ENCODE data around the gene RNF227. TPM values are rescaled to one million over a fixed set of nuclear protein-coding genes. Genes with fewer than 3 reads are reported as not detected.

RNF227 gene
- total RNA-seq, 1 experiment from 2014 or later = 0.83 TPM

DNA sequence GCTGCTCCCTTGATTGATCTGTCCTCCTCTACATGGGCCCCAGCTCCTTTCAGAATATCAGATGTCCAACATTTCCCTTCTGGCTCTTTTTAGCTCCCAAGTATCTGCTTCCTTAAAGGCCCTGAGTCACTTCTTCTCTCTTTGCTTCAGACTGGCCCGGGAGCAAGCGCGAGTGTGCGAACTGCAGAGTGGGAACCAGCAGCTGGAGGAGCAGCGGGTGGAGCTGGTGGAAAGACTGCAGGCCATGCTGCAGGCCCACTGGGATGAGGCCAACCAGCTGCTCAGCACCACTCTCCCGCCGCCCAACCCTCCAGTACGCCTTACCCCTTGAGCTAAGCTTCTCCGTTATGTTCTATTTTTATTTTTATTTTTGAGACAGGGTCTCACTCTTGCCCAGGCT, 28.2 kb upstream of the RNF227 start:
- no peak for ATAC-seq
- no peaks in the 10 kb centered on the region for H3K4me1 Mint-ChIP-seq
- no peak overlapping the region for H3K27ac Mint-ChIP-seq
- peaks cover 74% of the 10 kb centered on the region for H3K36me3 Mint-ChIP-seq
- H3K4me3 Mint-ChIP-seq = no peak overlapping the region
- no peaks in the 10 kb centered on the region for H3K27me3 Mint-ChIP-seq (ENCODE audit: low read depth)
- no peaks in the 10 kb centered on the region for H3K9me3 Mint-ChIP-seq
- ChIA-PET POLR2A (interaction anchor here (1.0 kb wide), 1 partner anchor 40 kb away, joined by 3 read pairs; no protein-coding TSS in a partner anchor), CTCF (interaction anchor here (0.5 to 2.4 kb wide), 9 partner anchors 12 to 149 kb away, joined by 3 to 10 read pairs (median 5); no protein-coding TSS in a partner anchor)
- no peak for DNase-seq (ENCODE audit: low spot score)
- TF ChIP-seq TP53 (CRISPR knock-in tag; IDR thresholded peaks at IDR 0.05) (no peak), GABPB1 (CRISPR knock-in tag; IDR thresholded peaks at IDR 0.05) (no peak), IRF2 (CRISPR knock-in tag; IDR thresholded peaks at IDR 0.05; ENCODE audit: borderline replicate concordance, low read depth) (no peak), CBFB (CRISPR knock-in tag; IDR thresholded peaks at IDR 0.05; ENCODE audit: low read depth) (no peak), ZNF396 (CRISPR knock-in tag; IDR thresholded peaks at IDR 0.05; ENCODE audit: borderline replicate concordance) (no peak), ZNF121 (CRISPR knock-in tag; IDR thresholded peaks at IDR 0.05) (no peak), RELA (CRISPR knock-in tag; IDR thresholded peaks at IDR 0.05; ENCODE audit: borderline replicate concordance) (no peak), NFYB (CRISPR knock-in tag; conservative IDR thresholded peaks at IDR 0.05; ENCODE audit: low read depth) (no peak), ZNF263 (CRISPR knock-in tag; IDR thresholded peaks at IDR 0.05; ENCODE audit: low read depth) (no peak), MYBL2 (CRISPR knock-in tag; IDR thresholded peaks at IDR 0.05) (no peak), NR2C2 (CRISPR knock-in tag; IDR thresholded peaks at IDR 0.05) (no peak), PRRX2 (CRISPR knock-in tag; IDR thresholded peaks at IDR 0.05) (no peak)
- TF ChIP-seq, protein P1, sequence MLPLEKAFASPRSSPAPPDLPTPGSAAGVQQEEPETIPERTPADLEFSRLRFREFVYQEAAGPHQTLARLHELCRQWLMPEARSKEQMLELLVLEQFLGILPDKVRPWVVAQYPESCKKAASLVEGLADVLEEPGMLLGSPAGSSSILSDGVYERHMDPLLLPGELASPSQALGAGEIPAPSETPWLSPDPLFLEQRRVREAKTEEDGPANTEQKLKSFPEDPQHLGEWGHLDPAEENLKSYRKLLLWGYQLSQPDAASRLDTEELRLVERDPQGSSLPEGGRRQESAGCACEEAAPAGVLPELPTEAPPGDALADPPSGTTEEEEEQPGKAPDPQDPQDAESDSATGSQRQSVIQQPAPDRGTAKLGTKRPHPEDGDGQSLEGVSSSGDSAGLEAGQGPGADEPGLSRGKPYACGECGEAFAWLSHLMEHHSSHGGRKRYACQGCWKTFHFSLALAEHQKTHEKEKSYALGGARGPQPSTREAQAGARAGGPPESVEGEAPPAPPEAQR (CRISPR knock-in tag; IDR thresholded peaks at IDR 0.05) = no peak
- TF ChIP-seq, protein P2, sequence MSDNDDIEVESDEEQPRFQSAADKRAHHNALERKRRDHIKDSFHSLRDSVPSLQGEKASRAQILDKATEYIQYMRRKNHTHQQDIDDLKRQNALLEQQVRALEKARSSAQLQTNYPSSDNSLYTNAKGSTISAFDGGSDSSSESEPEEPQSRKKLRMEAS (CRISPR knock-in tag; IDR thresholded peaks at IDR 0.05) = no peak
- TF ChIP-seq, protein P3, sequence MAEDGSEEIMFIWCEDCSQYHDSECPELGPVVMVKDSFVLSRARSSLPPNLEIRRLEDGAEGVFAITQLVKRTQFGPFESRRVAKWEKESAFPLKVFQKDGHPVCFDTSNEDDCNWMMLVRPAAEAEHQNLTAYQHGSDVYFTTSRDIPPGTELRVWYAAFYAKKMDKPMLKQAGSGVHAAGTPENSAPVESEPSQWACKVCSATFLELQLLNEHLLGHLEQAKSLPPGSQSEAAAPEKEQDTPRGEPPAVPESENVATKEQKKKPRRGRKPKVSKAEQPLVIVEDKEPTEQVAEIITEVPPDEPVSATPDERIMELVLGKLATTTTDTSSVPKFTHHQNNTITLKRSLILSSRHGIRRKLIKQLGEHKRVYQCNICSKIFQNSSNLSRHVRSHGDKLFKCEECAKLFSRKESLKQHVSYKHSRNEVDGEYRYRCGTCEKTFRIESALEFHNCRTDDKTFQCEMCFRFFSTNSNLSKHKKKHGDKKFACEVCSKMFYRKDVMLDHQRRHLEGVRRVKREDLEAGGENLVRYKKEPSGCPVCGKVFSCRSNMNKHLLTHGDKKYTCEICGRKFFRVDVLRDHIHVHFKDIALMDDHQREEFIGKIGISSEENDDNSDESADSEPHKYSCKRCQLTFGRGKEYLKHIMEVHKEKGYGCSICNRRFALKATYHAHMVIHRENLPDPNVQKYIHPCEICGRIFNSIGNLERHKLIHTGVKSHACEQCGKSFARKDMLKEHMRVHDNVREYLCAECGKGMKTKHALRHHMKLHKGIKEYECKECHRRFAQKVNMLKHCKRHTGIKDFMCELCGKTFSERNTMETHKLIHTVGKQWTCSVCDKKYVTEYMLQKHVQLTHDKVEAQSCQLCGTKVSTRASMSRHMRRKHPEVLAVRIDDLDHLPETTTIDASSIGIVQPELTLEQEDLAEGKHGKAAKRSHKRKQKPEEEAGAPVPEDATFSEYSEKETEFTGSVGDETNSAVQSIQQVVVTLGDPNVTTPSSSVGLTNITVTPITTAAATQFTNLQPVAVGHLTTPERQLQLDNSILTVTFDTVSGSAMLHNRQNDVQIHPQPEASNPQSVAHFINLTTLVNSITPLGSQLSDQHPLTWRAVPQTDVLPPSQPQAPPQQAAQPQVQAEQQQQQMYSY (CRISPR knock-in tag; IDR thresholded peaks at IDR 0.05) = no peak
- TF ChIP-seq, protein P4, sequence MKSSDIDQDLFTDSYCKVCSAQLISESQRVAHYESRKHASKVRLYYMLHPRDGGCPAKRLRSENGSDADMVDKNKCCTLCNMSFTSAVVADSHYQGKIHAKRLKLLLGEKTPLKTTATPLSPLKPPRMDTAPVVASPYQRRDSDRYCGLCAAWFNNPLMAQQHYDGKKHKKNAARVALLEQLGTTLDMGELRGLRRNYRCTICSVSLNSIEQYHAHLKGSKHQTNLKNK (CRISPR knock-in tag; IDR thresholded peaks at IDR 0.05) = no peak
- TF ChIP-seq, protein P5, sequence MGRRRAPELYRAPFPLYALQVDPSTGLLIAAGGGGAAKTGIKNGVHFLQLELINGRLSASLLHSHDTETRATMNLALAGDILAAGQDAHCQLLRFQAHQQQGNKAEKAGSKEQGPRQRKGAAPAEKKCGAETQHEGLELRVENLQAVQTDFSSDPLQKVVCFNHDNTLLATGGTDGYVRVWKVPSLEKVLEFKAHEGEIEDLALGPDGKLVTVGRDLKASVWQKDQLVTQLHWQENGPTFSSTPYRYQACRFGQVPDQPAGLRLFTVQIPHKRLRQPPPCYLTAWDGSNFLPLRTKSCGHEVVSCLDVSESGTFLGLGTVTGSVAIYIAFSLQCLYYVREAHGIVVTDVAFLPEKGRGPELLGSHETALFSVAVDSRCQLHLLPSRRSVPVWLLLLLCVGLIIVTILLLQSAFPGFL (CRISPR knock-in tag; IDR thresholded peaks at IDR 0.05; ENCODE audit: borderline replicate concordance) = no peak
- TF ChIP-seq, protein P6, sequence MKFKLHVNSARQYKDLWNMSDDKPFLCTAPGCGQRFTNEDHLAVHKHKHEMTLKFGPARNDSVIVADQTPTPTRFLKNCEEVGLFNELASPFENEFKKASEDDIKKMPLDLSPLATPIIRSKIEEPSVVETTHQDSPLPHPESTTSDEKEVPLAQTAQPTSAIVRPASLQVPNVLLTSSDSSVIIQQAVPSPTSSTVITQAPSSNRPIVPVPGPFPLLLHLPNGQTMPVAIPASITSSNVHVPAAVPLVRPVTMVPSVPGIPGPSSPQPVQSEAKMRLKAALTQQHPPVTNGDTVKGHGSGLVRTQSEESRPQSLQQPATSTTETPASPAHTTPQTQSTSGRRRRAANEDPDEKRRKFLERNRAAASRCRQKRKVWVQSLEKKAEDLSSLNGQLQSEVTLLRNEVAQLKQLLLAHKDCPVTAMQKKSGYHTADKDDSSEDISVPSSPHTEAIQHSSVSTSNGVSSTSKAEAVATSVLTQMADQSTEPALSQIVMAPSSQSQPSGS (CRISPR knock-in tag; IDR thresholded peaks at IDR 0.05; ENCODE audit: borderline replicate concordance, low read depth) = no peak
- TF ChIP-seq, protein P7, sequence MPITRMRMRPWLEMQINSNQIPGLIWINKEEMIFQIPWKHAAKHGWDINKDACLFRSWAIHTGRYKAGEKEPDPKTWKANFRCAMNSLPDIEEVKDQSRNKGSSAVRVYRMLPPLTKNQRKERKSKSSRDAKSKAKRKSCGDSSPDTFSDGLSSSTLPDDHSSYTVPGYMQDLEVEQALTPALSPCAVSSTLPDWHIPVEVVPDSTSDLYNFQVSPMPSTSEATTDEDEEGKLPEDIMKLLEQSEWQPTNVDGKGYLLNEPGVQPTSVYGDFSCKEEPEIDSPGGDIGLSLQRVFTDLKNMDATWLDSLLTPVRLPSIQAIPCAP (CRISPR knock-in tag; IDR thresholded peaks at IDR 0.05) = no peak
- TF ChIP-seq, protein P8, sequence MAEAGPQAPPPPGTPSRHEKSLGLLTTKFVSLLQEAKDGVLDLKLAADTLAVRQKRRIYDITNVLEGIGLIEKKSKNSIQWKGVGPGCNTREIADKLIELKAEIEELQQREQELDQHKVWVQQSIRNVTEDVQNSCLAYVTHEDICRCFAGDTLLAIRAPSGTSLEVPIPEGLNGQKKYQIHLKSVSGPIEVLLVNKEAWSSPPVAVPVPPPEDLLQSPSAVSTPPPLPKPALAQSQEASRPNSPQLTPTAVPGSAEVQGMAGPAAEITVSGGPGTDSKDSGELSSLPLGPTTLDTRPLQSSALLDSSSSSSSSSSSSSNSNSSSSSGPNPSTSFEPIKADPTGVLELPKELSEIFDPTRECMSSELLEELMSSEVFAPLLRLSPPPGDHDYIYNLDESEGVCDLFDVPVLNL (CRISPR knock-in tag; IDR thresholded peaks at IDR 0.05; ENCODE audit: borderline replicate concordance, low read depth) = no peak
